Measurements from ENCODE around the gene ABHD8.

DNA sequence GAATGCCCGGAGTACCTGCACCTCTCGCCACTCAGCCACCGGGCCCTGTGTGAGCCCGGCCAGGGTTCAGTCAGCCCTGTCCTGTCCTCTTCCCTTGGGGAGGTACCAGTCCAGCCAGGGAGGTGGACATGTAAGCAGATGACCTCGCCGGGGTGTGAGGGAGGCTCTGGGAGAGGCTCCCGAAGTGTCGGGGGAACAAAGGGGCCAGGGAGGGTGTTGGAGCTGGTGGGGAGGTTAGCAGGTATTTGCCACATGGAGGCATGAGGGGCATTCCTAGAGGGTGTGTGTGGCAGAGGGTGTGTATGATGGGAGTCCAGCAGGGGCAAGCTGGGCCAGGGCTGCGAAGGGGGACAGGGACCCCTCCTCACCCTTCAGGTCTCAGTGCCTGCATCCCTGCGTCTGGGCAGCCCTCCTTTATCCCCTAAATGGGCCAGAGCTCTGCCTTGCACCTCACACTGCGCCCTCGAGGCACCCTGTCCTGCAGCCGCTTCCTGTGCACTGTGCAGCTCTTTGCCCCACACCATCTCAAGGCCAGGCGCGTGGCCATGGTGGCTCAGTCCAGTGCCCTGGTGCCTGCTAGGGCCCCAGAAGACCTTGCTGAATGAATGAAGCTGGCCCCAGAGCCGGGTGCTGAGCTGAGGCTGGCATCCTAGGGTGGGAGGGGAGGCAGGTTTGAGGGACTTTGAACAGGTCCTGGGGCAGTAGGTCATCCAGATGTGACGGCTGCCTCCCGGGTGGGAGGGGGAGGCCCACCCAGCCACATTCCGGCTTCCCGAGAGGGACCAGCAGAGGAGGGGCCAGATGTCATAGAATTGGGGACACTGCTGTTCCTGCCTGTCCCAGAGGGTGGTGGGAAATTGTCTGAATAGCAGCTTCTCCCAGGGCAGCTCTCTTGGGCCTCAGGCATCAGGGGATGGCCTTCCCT lies 9.2 kb upstream of the ABHD8 start:
- TF ChIP-seq POLR2AphosphoS5 (IDR thresholded peaks at IDR 0.05; ENCODE audit: borderline replicate concordance, low read depth, low read length) (no peak), EZH2 (IDR thresholded peaks at IDR 0.05) (no peak)

Data from SK-N-MC (cell line).